HepG2 (cell line): Measurements from ENCODE around the gene JPH3. TPM values are rescaled to one million over a fixed set of nuclear protein-coding genes. Genes with fewer than 3 reads are reported as not detected.
A peak's percentile ranks its signal among the peaks of the same experiment; 100 is the strongest.

ENCODE experiments used
- ATAC-seq: fragments of 200-7000 bp; cut with Tn5 transposase; 3 replicates; pipeline ENCODE4 v1.9.1; 2020; ENCODE audit warnings: mild to moderate bottlenecking, moderate library complexity
- BruUV-seq: library from RNA; stranded (reverse); fragments of 400-500 nt; replicated peaks from 2 replicates; lab custom pipeline; 2021; lab: Mats Ljungman, UMichigan
- CTCF ChIA-PET: fragments of 300-600 bp; formaldehyde crosslinking; extraction: SDS; loops from one replicate; lab custom pipeline; 2021; ENCODE audit warnings: low total read pairs, inconsistent platforms, low intra/inter-chr PET ratio; lab: Yijun Ruan, JAX
- POLR2A ChIA-PET: fragments of 350-600 bp; sonication (Branson Sonifier 250); formaldehyde crosslinking; loops from one replicate; lab custom pipeline; 2020; ENCODE audit warnings: antibody characterized with exemption, inconsistent platforms; lab: Yijun Ruan, JAX
- DNase-seq: peaks from one replicate; pipeline ENCODE4 v3.0.0-alpha.2; 2015; ENCODE audit warnings: low spot score
- FAIRE-seq: peaks from 3 replicates; lab custom pipeline; 2011; peaks lifted over from hg19 to GRCh38; lab: Jason Lieb, UNC
- H2AFZ ChIP-seq: one replicate; pipeline ENCODE4 v1.6.1; 2011; ENCODE audit warnings: low read length, inconsistent platforms
- H3K27ac ChIP-seq: fragments of 300-600 bp; 3 replicates; pipeline ENCODE4 v1.8.0; 2011; ENCODE audit warnings: mixed run types, mild to moderate bottlenecking, mixed read lengths, low read length, inconsistent platforms; ENCODE audit not compliant: insufficient read depth; ENCODE audit errors: extremely low read length
- H3K27me3 ChIP-seq, 2 experiments: fragments of 200-600 bp in 1 of 2; 2 replicates in 1 of 2; 3 replicates in 1 of 2; pipeline versions ENCODE4 v1.6.0 to v1.8.0; 2011; ENCODE audit warnings: low read length in 2 of 2, mild to moderate bottlenecking in 2 of 2, moderate library complexity in 2 of 2, inconsistent platforms in 1 of 2; ENCODE audit not compliant: insufficient read depth in 2 of 2, control insufficient read depth in 1 of 2
- H3K36me3 ChIP-seq, 2 experiments: fragments of 200-600 bp in 1 of 2; replicated peaks in 1 of 2; 2 replicates in 1 of 2; 3 replicates in 1 of 2; pipeline versions ENCODE4 v1.5.1 to v1.8.0; 2011; ENCODE audit warnings: low read length in 2 of 2, inconsistent platforms in 1 of 2; ENCODE audit not compliant: insufficient read depth in 2 of 2, control insufficient read depth in 1 of 2
- H3K4me1 ChIP-seq: 2 replicates; pipeline ENCODE4 v1.5.1; 2012; ENCODE audit warnings: low read length, inconsistent platforms; ENCODE audit not compliant: insufficient read depth
- H3K4me2 ChIP-seq: 2 replicates; pipeline ENCODE4 v1.6.0; 2011; ENCODE audit warnings: low read depth, low read length, inconsistent platforms
- H3K4me3 ChIP-seq, 3 experiments: fragments of 200-600 bp in 1 of 3; sonication (generic), shearing (Covaris generic) in 1 of 3; replicated peaks in 1 of 3; 2 replicates each; pipeline ENCODE4 v1.5.1; 2011 to 2016; ENCODE audit warnings: low read length in 3 of 3, inconsistent platforms in 2 of 3, low read depth in 2 of 3, mild to moderate bottlenecking in 2 of 3, control low read depth in 1 of 3, mixed read lengths in 1 of 3; ENCODE audit not compliant: insufficient read depth in 1 of 3
- H3K79me2 ChIP-seq: one replicate; pipeline ENCODE4 v1.6.1; 2011; ENCODE audit warnings: low read length, inconsistent platforms; ENCODE audit not compliant: insufficient read depth
- H3K9ac ChIP-seq: 2 replicates; pipeline ENCODE4 v1.6.0; 2011; ENCODE audit warnings: mild to moderate bottlenecking, low read depth, low read length, inconsistent platforms; ENCODE audit not compliant: insufficient read depth
- H3K9me3 ChIP-seq: 2 replicates; pipeline ENCODE4 v1.5.1; 2012; ENCODE audit warnings: mild to moderate bottlenecking, low read length
- H4K20me1 ChIP-seq: 2 replicates; pipeline ENCODE4 v1.6.0; 2011; ENCODE audit warnings: inconsistent platforms, mild to moderate bottlenecking, low read length, moderate library complexity; ENCODE audit not compliant: insufficient read depth
- MEF2D ChIP-seq: sonication (generic); formaldehyde crosslinking; IDR thresholded peaks from 2 replicates; pipeline ENCODE4 v1.5.1; 2020; ENCODE audit warnings: mild to moderate bottlenecking, missing genetic modification reagents
- PPARG ChIP-seq: conservative IDR thresholded peaks from 2 replicates; pipeline ENCODE4 v1.6.1; 2016; ENCODE audit warnings: missing biosample characterization, missing genetic modification reagents
- SNAI1 ChIP-seq: sonication (generic); formaldehyde crosslinking; IDR thresholded peaks from 2 replicates; pipeline ENCODE4 v1.5.0; 2020; ENCODE audit warnings: mild to moderate bottlenecking, missing genetic modification reagents, borderline replicate concordance
- SSRP1 ChIP-seq: IDR thresholded peaks from 2 replicates; pipeline ENCODE4 v1.6.1; 2016; ENCODE audit warnings: control low read depth
- TOE1 ChIP-seq: sonication (generic); formaldehyde crosslinking; IDR thresholded peaks from 2 replicates; pipeline ENCODE4 v1.4.0; 2020; ENCODE audit warnings: mild to moderate bottlenecking, missing genetic modification reagents
- ZNF136 ChIP-seq: sonication (generic); formaldehyde crosslinking; IDR thresholded peaks from 2 replicates; pipeline ENCODE4 v1.8.1; 2022; ENCODE audit warnings: low read depth, mild to moderate bottlenecking, moderate library complexity, missing genetic modification reagents
- ZNF274 ChIP-seq: sonication (generic); formaldehyde crosslinking; IDR thresholded peaks from 2 replicates; pipeline ENCODE4 v1.5.1; 2020; ENCODE audit warnings: mild to moderate bottlenecking, missing genetic modification reagents
- ZNF44 ChIP-seq: sonication (generic); formaldehyde crosslinking; IDR thresholded peaks from 2 replicates; pipeline ENCODE4 v1.5.1; 2020; ENCODE audit warnings: mild to moderate bottlenecking, missing genetic modification reagents
- ZNF446 ChIP-seq: sonication (generic); formaldehyde crosslinking; IDR thresholded peaks from 2 replicates; pipeline ENCODE4 v1.5.0; 2020; ENCODE audit warnings: mild to moderate bottlenecking, missing genetic modification reagents
- WGBS: methylation state at CpG from one replicate; pipeline ENCODE4 v1.1.6; 2017; ENCODE audit warnings: low lambda C conversion rate; 5-methylcytosine and 5-hydroxymethylcytosine counted together
- in situ Hi-C: cut with HindIII; loops from 2 replicates; pipeline ENCODE4 v1.10.0; 2017; ENCODE audit warnings: low pct_unique_long_range_greater_than_20kb; ENCODE audit not compliant: extremely low pct_ligation_motif_present
- intact Hi-C: fragments of 100-400 bp; cut with micrococcal nuclease; formaldehyde crosslinking; loops from one replicate; pipeline ENCODE4 v1.10.0; 2022; ENCODE audit not compliant: unreplicated experiment
- polyA plus RNA-seq, 8 experiments: library from polyadenylated mRNA; depleted of rRNA in 3 of 8; stranded (reverse) in 7 of 8; unstranded in 1 of 8; fragments of >200 nt; fragmentation: Illumina TruSeq in 4 of 8; extraction: Trizol in 4 of 8; gene quantifications; 2 replicates each; pipeline versions ENCODE4 v1.2.1 to v1.2.3, GENCODE V29; 2011 to 2016; ENCODE audit warnings: low read depth in 4 of 8, missing spikeins in 1 of 8, mixed read lengths in 1 of 8; ENCODE audit not compliant: insufficient read depth in 1 of 8
- total RNA-seq, 5 experiments: library from RNA; depleted of rRNA; stranded (reverse); fragments of >200 nt; fragmentation: Illumina TruSeq; extraction: Trizol; gene quantifications; 2 replicates each; pipeline ENCODE4 v1.2.3, GENCODE V29; 2016; ENCODE audit warnings: low read depth in 1 of 5
- TF ChIP-seq, protein P1 (sequence below): IDR thresholded peaks from 2 replicates; pipeline ENCODE4 v1.6.1; 2016; ENCODE audit warnings: missing compliant biosample characterization, missing genetic modification reagents, borderline replicate concordance
- TF ChIP-seq, protein P2 (sequence below): sonication (generic); formaldehyde crosslinking; IDR thresholded peaks from 2 replicates; pipeline ENCODE4 v1.8.0; 2023; ENCODE audit warnings: mild to moderate bottlenecking, missing genetic modification reagents

The JPH3 gene
- total and polyA plus RNA-seq, 2 of the 13 experiments (the other 11 are each of a cell fraction or from before 2014, with no cell fraction given): not detected

DNA sequence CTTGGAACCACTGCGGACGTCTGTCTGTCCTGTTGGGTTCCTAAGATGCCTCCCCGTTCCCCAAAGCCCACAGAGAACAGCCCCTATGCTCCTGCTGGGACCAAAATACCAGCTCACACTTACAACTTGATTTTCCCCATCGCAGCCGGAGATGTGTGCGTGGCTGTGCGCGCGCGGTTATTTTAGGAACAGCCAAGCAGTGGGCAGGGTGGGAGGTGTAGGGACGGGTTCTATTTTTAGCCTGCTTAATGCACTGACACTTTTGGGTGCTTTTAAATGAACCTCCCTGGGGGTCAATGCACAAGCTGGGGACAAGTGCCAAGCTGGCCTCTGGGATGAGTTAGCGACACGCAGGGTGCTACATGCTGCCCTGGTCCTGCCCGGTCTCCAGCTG, 89.4 kb downstream of the JPH3 start:
- BruUV-seq: no TSS peak
- H2AFZ ChIP-seq: no peak overlapping the region
- CTCF ChIA-PET: no interaction called here
- FAIRE-seq (no peak), ATAC-seq (no peak; the same call in 2 of the 3 replicates), DNase-seq (no peak)
- no peak overlapping the region for H3K4me3 ChIP-seq
- POLR2A ChIA-PET: no interaction called here
- intact Hi-C loops (no loop called here), in situ Hi-C loops (no loop called here)
- H3K4me2 ChIP-seq: no peak overlapping the region
- H3K27me3 ChIP-seq: peaks cover 16 to 56% of the 10 kb centered on the region in 2 experiments
- TF ChIP-seq SSRP1 (CRISPR knock-in tag) (0 out of 2 replicates have a peak, but pooled peaks have one; percentile 47), PPARG (CRISPR knock-in tag) (no peak)
- 37% methylated on average over 10 of the region's 14 CpGs for WGBS
- H3K79me2 ChIP-seq: no peaks in the 10 kb centered on the region
- no peak overlapping the region for H3K27ac ChIP-seq
- H3K9me3 ChIP-seq: no peaks in the 10 kb centered on the region
- H3K9ac ChIP-seq: no peak overlapping the region
- no peaks in the 10 kb centered on the region for H3K4me1 ChIP-seq
- peaks cover 7 to 16% of the 10 kb centered on the region in 2 experiments for H3K36me3 ChIP-seq
- peaks cover 9% of the 10 kb centered on the region; the same call in 1 of the 2 replicates for H4K20me1 ChIP-seq

DNA sequence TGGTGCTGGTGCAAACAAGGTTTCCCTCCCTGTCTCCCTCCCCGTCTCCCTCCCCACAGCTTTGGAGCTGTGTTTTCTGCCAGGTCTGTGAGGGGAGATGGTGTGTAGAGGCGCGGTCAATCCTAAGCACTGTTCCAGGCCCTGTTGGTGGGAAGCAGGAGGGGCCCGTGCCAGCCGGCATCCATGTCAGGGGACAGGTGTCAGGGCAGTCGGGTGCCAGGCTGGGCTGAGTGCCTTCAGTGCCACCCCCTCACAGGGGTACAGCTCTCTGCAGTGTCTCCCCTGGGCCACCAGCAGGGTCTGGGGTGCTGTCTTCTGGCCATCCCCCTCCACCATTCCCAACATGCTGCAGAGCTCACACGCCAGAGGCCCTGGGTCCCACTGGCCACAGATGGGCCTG, 89.9 kb downstream of the JPH3 start:
- in situ Hi-C loops: no loop called here

More for the DNA sequence above, 89.9 kb downstream of the JPH3 start:
- no peak overlapping the region for H3K4me2 ChIP-seq
- no peak overlapping the region for H3K27ac ChIP-seq
- intact Hi-C loops: no loop called here
- H4K20me1 ChIP-seq: peaks cover 9% of the 10 kb centered on the region; the same call in 1 of the 2 replicates
- no peaks in the 10 kb centered on the region for H3K79me2 ChIP-seq
- no peak for DNase-seq
- no CpG with 5 or more reads among the region's 7 CpGs for WGBS
- no peaks in the 10 kb centered on the region for H3K9me3 ChIP-seq
- H3K27me3 ChIP-seq: peaks cover 14 to 51% of the 10 kb centered on the region in 2 experiments
- H3K9ac ChIP-seq: no peak overlapping the region
- TF ChIP-seq MEF2D (no peak), TOE1 (CRISPR knock-in tag) (no peak), ZNF446 (no peak), ZNF274 (no peak), SNAI1 (CRISPR knock-in tag) (no peak), ZNF136 (CRISPR knock-in tag) (no peak), ZNF44 (CRISPR knock-in tag) (no peak)
- TF ChIP-seq, protein P1, sequence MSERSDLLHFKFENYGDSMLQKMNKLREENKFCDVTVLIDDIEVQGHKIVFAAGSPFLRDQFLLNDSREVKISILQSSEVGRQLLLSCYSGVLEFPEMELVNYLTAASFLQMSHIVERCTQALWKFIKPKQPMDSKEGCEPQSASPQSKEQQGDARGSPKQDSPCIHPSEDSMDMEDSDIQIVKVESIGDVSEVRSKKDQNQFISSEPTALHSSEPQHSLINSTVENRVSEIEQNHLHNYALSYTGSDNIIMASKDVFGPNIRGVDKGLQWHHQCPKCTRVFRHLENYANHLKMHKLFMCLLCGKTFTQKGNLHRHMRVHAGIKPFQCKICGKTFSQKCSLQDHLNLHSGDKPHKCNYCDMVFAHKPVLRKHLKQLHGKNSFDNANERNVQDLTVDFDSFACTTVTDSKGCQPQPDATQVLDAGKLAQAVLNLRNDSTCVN: no peak
- TF ChIP-seq, protein P2, sequence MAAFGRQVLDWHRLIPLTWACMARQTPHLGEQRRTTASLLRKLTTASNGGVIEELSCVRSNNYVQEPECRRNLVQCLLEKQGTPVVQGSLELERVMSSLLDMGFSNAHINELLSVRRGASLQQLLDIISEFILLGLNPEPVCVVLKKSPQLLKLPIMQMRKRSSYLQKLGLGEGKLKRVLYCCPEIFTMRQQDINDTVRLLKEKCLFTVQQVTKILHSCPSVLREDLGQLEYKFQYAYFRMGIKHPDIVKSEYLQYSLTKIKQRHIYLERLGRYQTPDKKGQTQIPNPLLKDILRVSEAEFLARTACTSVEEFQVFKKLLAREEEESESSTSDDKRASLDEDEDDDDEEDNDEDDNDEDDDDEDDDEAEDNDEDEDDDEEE (CRISPR knock-in tag): no peak
- TF ChIP-seq, all 625 proteins: peak for 0
- Histone ChIP-seq H3K36me3 (peaks cover 7 to 16% of the 10 kb centered on the region in 2 experiments), H3K4me3 (no peak overlapping the region), H2AFZ (no peak overlapping the region), H3K4me1 (no peaks in the 10 kb centered on the region)
- no TSS peak for BruUV-seq
- POLR2A ChIA-PET: no interaction called here
- CTCF ChIA-PET: no interaction called here
- peak; percentile 6 for ATAC-seq
- FAIRE-seq: no peak
